ENCODE results near the gene STK11IP.

DNA sequence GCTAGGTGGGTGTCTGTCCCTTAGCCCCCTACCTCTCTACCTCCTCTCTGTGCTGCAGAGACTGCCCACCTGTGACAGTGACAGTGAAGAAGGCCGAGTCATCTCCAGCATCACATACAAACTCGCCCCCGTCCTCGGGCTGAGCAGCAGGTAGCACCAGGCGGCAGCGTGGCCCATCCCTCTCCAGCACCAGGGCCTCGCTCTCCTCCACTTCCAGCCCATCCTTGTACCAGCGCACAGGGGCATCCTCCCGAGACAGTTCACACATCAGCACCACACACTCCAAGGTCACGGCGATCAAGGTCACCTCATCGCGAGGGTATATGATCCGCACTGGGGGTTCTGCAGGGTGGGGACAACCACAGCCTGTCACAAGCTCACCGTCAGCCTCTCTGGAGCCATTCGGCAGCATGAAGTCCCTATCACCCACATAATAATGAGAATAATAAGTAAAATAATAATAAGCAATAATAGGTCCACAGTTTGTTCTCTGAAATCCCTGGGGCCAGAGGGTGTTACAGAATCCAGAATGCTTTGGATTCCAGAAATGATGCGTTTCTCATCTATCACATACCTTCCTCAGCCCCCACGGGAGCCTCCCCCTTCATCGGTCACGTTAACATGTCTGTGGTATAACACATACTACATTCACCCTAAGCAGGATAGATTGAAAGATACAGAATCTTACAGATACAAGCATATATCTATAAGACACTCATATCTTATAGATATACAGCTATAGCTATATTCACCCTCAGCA, 38.3 kb upstream of the STK11IP start:
- TF ChIP-seq, protein P1, sequence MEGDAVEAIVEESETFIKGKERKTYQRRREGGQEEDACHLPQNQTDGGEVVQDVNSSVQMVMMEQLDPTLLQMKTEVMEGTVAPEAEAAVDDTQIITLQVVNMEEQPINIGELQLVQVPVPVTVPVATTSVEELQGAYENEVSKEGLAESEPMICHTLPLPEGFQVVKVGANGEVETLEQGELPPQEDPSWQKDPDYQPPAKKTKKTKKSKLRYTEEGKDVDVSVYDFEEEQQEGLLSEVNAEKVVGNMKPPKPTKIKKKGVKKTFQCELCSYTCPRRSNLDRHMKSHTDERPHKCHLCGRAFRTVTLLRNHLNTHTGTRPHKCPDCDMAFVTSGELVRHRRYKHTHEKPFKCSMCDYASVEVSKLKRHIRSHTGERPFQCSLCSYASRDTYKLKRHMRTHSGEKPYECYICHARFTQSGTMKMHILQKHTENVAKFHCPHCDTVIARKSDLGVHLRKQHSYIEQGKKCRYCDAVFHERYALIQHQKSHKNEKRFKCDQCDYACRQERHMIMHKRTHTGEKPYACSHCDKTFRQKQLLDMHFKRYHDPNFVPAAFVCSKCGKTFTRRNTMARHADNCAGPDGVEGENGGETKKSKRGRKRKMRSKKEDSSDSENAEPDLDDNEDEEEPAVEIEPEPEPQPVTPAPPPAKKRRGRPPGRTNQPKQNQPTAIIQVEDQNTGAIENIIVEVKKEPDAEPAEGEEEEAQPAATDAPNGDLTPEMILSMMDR (IDR thresholded peaks at IDR 0.05): no peak
- no peak for TF ChIP-seq ZNF121 (CRISPR knock-in tag; IDR thresholded peaks at IDR 0.05)
- TF ChIP-seq, protein P2, sequence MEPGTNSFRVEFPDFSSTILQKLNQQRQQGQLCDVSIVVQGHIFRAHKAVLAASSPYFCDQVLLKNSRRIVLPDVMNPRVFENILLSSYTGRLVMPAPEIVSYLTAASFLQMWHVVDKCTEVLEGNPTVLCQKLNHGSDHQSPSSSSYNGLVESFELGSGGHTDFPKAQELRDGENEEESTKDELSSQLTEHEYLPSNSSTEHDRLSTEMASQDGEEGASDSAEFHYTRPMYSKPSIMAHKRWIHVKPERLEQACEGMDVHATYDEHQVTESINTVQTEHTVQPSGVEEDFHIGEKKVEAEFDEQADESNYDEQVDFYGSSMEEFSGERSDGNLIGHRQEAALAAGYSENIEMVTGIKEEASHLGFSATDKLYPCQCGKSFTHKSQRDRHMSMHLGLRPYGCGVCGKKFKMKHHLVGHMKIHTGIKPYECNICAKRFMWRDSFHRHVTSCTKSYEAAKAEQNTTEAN (CRISPR knock-in tag; IDR thresholded peaks at IDR 0.05): no peak
- TF ChIP-seq GRHL2 (CRISPR knock-in tag; IDR thresholded peaks at IDR 0.05; ENCODE audit: insufficient replicate concordance, severe bottlenecking): no peak
- TF ChIP-seq, protein P3, sequence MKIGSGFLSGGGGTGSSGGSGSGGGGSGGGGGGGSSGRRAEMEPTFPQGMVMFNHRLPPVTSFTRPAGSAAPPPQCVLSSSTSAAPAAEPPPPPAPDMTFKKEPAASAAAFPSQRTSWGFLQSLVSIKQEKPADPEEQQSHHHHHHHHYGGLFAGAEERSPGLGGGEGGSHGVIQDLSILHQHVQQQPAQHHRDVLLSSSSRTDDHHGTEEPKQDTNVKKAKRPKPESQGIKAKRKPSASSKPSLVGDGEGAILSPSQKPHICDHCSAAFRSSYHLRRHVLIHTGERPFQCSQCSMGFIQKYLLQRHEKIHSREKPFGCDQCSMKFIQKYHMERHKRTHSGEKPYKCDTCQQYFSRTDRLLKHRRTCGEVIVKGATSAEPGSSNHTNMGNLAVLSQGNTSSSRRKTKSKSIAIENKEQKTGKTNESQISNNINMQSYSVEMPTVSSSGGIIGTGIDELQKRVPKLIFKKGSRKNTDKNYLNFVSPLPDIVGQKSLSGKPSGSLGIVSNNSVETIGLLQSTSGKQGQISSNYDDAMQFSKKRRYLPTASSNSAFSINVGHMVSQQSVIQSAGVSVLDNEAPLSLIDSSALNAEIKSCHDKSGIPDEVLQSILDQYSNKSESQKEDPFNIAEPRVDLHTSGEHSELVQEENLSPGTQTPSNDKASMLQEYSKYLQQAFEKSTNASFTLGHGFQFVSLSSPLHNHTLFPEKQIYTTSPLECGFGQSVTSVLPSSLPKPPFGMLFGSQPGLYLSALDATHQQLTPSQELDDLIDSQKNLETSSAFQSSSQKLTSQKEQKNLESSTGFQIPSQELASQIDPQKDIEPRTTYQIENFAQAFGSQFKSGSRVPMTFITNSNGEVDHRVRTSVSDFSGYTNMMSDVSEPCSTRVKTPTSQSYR (CRISPR knock-in tag; IDR thresholded peaks at IDR 0.05): no peak
- TF ChIP-seq, protein P4, sequence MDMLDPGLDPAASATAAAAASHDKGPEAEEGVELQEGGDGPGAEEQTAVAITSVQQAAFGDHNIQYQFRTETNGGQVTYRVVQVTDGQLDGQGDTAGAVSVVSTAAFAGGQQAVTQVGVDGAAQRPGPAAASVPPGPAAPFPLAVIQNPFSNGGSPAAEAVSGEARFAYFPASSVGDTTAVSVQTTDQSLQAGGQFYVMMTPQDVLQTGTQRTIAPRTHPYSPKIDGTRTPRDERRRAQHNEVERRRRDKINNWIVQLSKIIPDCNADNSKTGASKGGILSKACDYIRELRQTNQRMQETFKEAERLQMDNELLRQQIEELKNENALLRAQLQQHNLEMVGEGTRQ (CRISPR knock-in tag; IDR thresholded peaks at IDR 0.05): no peak
- TF ChIP-seq SP1 (CRISPR knock-in tag; conservative IDR thresholded peaks at IDR 0.05): no peak
- no peak for TF ChIP-seq NR2C2 (CRISPR knock-in tag; IDR thresholded peaks at IDR 0.05)
- no peak for TF ChIP-seq SMAD4 (CRISPR knock-in tag; IDR thresholded peaks at IDR 0.05)
- TF ChIP-seq ESRRA (CRISPR knock-in tag; IDR thresholded peaks at IDR 0.05; ENCODE audit: borderline replicate concordance): no peak
- TF ChIP-seq, protein P5, sequence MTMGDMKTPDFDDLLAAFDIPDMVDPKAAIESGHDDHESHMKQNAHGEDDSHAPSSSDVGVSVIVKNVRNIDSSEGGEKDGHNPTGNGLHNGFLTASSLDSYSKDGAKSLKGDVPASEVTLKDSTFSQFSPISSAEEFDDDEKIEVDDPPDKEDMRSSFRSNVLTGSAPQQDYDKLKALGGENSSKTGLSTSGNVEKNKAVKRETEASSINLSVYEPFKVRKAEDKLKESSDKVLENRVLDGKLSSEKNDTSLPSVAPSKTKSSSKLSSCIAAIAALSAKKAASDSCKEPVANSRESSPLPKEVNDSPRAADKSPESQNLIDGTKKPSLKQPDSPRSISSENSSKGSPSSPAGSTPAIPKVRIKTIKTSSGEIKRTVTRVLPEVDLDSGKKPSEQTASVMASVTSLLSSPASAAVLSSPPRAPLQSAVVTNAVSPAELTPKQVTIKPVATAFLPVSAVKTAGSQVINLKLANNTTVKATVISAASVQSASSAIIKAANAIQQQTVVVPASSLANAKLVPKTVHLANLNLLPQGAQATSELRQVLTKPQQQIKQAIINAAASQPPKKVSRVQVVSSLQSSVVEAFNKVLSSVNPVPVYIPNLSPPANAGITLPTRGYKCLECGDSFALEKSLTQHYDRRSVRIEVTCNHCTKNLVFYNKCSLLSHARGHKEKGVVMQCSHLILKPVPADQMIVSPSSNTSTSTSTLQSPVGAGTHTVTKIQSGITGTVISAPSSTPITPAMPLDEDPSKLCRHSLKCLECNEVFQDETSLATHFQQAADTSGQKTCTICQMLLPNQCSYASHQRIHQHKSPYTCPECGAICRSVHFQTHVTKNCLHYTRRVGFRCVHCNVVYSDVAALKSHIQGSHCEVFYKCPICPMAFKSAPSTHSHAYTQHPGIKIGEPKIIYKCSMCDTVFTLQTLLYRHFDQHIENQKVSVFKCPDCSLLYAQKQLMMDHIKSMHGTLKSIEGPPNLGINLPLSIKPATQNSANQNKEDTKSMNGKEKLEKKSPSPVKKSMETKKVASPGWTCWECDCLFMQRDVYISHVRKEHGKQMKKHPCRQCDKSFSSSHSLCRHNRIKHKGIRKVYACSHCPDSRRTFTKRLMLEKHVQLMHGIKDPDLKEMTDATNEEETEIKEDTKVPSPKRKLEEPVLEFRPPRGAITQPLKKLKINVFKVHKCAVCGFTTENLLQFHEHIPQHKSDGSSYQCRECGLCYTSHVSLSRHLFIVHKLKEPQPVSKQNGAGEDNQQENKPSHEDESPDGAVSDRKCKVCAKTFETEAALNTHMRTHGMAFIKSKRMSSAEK (CRISPR knock-in tag; IDR thresholded peaks at IDR 0.05; ENCODE audit: borderline replicate concordance): no peak
- TF ChIP-seq FOXJ3 (CRISPR knock-in tag; IDR thresholded peaks at IDR 0.05; ENCODE audit: borderline replicate concordance): no peak
